Activated CD4-positive, alpha-beta memory T cell treated with anti-CD3 and anti-CD28 coated beads for 36 hours (primary cell): ENCODE measurements around the gene MAS1. TPM values are rescaled to one million over a fixed set of nuclear protein-coding genes. Genes with fewer than 3 reads are reported as not detected.
"Not testable (repeated sequence)": the region's sequence is repeated elsewhere in the genome, so short reads cannot be mapped to it uniquely, and the experiment has no call there.

Source experiments
- CTCF ChIA-PET: fragments of 350-600 bp; sonication (Branson Sonifier 250); formaldehyde crosslinking; loops from one replicate; lab custom pipeline; 2021; ENCODE audit warnings: antibody characterized with exemption, inconsistent platforms; lab: Charles Lee
- POLR2A ChIA-PET: fragments of 350-600 bp; sonication (Branson Sonifier 250); formaldehyde crosslinking; loops from one replicate; lab custom pipeline; 2021; ENCODE audit warnings: antibody characterized with exemption; lab: Charles Lee
- DNase-seq: peaks from one replicate; pipeline ENCODE4 v3.0.0-alpha.2; 2020
- H3K27ac Mint-ChIP-seq: one replicate; pipeline ENCODE4 v1.8.0; 2021; ENCODE audit warnings: mixed read lengths
- H3K27me3 Mint-ChIP-seq: one replicate; pipeline ENCODE4 v1.8.0; 2021; ENCODE audit warnings: mixed read lengths
- H3K36me3 Mint-ChIP-seq: one replicate; pipeline ENCODE4 v1.8.0; 2021; ENCODE audit warnings: mixed read lengths
- H3K4me1 Mint-ChIP-seq: one replicate; pipeline ENCODE4 v1.8.0; 2021; ENCODE audit warnings: low read depth, mixed read lengths
- H3K4me3 Mint-ChIP-seq: one replicate; pipeline ENCODE4 v1.8.0; 2021; ENCODE audit warnings: mild to moderate bottlenecking, mixed read lengths
- H3K9me3 Mint-ChIP-seq: one replicate; pipeline ENCODE4 v1.8.0; 2021; ENCODE audit warnings: mixed read lengths
- intact Hi-C: fragments of 100-400 bp; cut with micrococcal nuclease; formaldehyde crosslinking; loops from one replicate; pipeline ENCODE4 v1.15.1; 2023
- total RNA-seq, 2 experiments: library from RNA; stranded (reverse); gene quantifications; one replicate each; pipeline ENCODE4 v1.2.3, GENCODE V29; 2021

MAS1 gene
- total RNA-seq, 2 experiments from 2014 or later: not detected

GRCh38 chr6:159908535-159908934, 17.7 kb downstream of the MAS1 start:
- DNase-seq: no peak
- ChIA-PET CTCF (no interaction called here), POLR2A (interaction anchor here (0.6 kb wide), 1 partner anchor 22 kb away, joined by 3 read pairs; no protein-coding TSS in a partner anchor)
- Mint-ChIP-seq H3K4me1 (no peaks in the 10 kb centered on the region), H3K9me3 (no peaks in the 10 kb centered on the region), H3K4me3 (no peak overlapping the region), H3K36me3 (no peaks in the 10 kb centered on the region), H3K27ac (no peak overlapping the region), H3K27me3 (peaks cover 19% of the 10 kb centered on the region)
- intact Hi-C loops: no loop called here

- peaks cover 19% of the 10 kb centered on the region for H3K27me3 Mint-ChIP-seq
- no peak for DNase-seq
- intact Hi-C loops: no loop called here
- ChIA-PET POLR2A (interaction anchor here (0.6 kb wide), 1 partner anchor 21 kb away, joined by 3 read pairs; no protein-coding TSS in a partner anchor), CTCF (no interaction called here)
- no peaks in the 10 kb centered on the region for H3K9me3 Mint-ChIP-seq
- no peaks in the 10 kb centered on the region for H3K4me1 Mint-ChIP-seq
- H3K4me3 Mint-ChIP-seq: no peak overlapping the region
- no peak overlapping the region for H3K27ac Mint-ChIP-seq
- no peaks in the 10 kb centered on the region for H3K36me3 Mint-ChIP-seq
Measured at GRCh38 chr6:159908979-159909378, 18.2 kb downstream of the MAS1 start.

- no peaks in the 10 kb centered on the region for H3K4me1 Mint-ChIP-seq
- H3K9me3 Mint-ChIP-seq: no peaks in the 10 kb centered on the region
- DNase-seq: no peak
- no peak overlapping the region for H3K27ac Mint-ChIP-seq
- ChIA-PET CTCF (no interaction called here), POLR2A (no interaction called here)
- H3K36me3 Mint-ChIP-seq: no peaks in the 10 kb centered on the region
- intact Hi-C loops: no loop called here
- no peak overlapping the region for H3K4me3 Mint-ChIP-seq
- H3K27me3 Mint-ChIP-seq: peaks cover 23% of the 10 kb centered on the region
Measured at GRCh38 chr6:159910342-159910741, 19.6 kb downstream of the MAS1 start.

- H3K27me3 Mint-ChIP-seq: peaks cover 25% of the 10 kb centered on the region
- intact Hi-C loops: no loop called here
- POLR2A ChIA-PET: no interaction called here
- no peak overlapping the region for H3K27ac Mint-ChIP-seq
- no peak overlapping the region for H3K4me3 Mint-ChIP-seq
- no peak for DNase-seq
- no peaks in the 10 kb centered on the region for H3K4me1 Mint-ChIP-seq
- H3K9me3 Mint-ChIP-seq: no peaks in the 10 kb centered on the region
- H3K36me3 Mint-ChIP-seq: no peaks in the 10 kb centered on the region
- CTCF ChIA-PET: no interaction called here
Measured at GRCh38 chr6:159913375-159913774, 22.6 kb downstream of the MAS1 start.

GRCh38 chr6:159913862-159914564, 23.2 kb downstream of the MAS1 start:
- intact Hi-C loops: no loop called here
- H3K4me1 Mint-ChIP-seq: no peaks in the 10 kb centered on the region
- H3K4me3 Mint-ChIP-seq: no peak overlapping the region
- no peak for DNase-seq
- CTCF ChIA-PET: no interaction called here
- H3K27ac Mint-ChIP-seq: no peak overlapping the region
- no peaks in the 10 kb centered on the region for H3K36me3 Mint-ChIP-seq
- POLR2A ChIA-PET: no interaction called here
- H3K9me3 Mint-ChIP-seq: no peaks in the 10 kb centered on the region
- H3K27me3 Mint-ChIP-seq: peaks cover 25% of the 10 kb centered on the region

GRCh38 chr6:159914565-159914923, 23.8 kb downstream of the MAS1 start:
- H3K4me3 Mint-ChIP-seq: no peak overlapping the region
- H3K4me1 Mint-ChIP-seq: no peaks in the 10 kb centered on the region
- no peaks in the 10 kb centered on the region for H3K9me3 Mint-ChIP-seq
- CTCF ChIA-PET: no interaction called here
- no peaks in the 10 kb centered on the region for H3K36me3 Mint-ChIP-seq
- no peak for DNase-seq
- intact Hi-C loops: no loop called here
- no peak overlapping the region for H3K27ac Mint-ChIP-seq
- POLR2A ChIA-PET: no interaction called here
- peaks cover 25% of the 10 kb centered on the region for H3K27me3 Mint-ChIP-seq

GRCh38 chr6:159915397-159915796, 24.6 kb downstream of the MAS1 start:
- CTCF ChIA-PET: no interaction called here
- Mint-ChIP-seq H3K4me1 (no peaks in the 10 kb centered on the region), H3K4me3 (no peak overlapping the region), H3K36me3 (no peaks in the 10 kb centered on the region), H3K9me3 (no peaks in the 10 kb centered on the region), H3K27me3 (peaks cover 23% of the 10 kb centered on the region), H3K27ac (no peak overlapping the region)
- no peak for DNase-seq
- POLR2A ChIA-PET: no interaction called here
- intact Hi-C loops: no loop called here

GRCh38 chr6:159916237-159916636, 25.4 kb downstream of the MAS1 start:
- Mint-ChIP-seq H3K9me3 (no peaks in the 10 kb centered on the region), H3K27ac (no peak overlapping the region), H3K27me3 (peaks cover 18% of the 10 kb centered on the region), H3K4me1 (no peaks in the 10 kb centered on the region), H3K4me3 (no peak overlapping the region), H3K36me3 (no peaks in the 10 kb centered on the region)
- CTCF ChIA-PET: no interaction called here
- intact Hi-C loops: no loop called here
- DNase-seq: no peak
- POLR2A ChIA-PET: no interaction called here

GRCh38 chr6:159916752-159917151, 26.0 kb downstream of the MAS1 start:
- ChIA-PET POLR2A (no interaction called here), CTCF (no interaction called here)
- H3K4me1 Mint-ChIP-seq: no peaks in the 10 kb centered on the region
- no peak for DNase-seq
- H3K9me3 Mint-ChIP-seq: no peaks in the 10 kb centered on the region
- no peak overlapping the region for H3K4me3 Mint-ChIP-seq
- H3K36me3 Mint-ChIP-seq: no peaks in the 10 kb centered on the region
- peaks cover 18% of the 10 kb centered on the region for H3K27me3 Mint-ChIP-seq
- no peak overlapping the region for H3K27ac Mint-ChIP-seq
- intact Hi-C loops: no loop called here

- ChIA-PET CTCF (no interaction called here), POLR2A (no interaction called here)
- H3K4me3 Mint-ChIP-seq: no peak overlapping the region
- no peaks in the 10 kb centered on the region for H3K4me1 Mint-ChIP-seq
- H3K36me3 Mint-ChIP-seq: peaks cover under 1% of the 10 kb centered on the region
- intact Hi-C loops: no loop called here
- peaks cover 3% of the 10 kb centered on the region for H3K9me3 Mint-ChIP-seq
- peaks cover 12% of the 10 kb centered on the region for H3K27me3 Mint-ChIP-seq
- DNase-seq: no peak
- H3K27ac Mint-ChIP-seq: no peak overlapping the region
Measured at GRCh38 chr6:159919011-159919511, 28.3 kb downstream of the MAS1 start.

- intact Hi-C loops: no loop called here
- peaks cover 3% of the 10 kb centered on the region for H3K36me3 Mint-ChIP-seq
- H3K27me3 Mint-ChIP-seq: peaks cover 11% of the 10 kb centered on the region
- H3K9me3 Mint-ChIP-seq: peaks cover 8% of the 10 kb centered on the region
- H3K4me3 Mint-ChIP-seq: no peak overlapping the region
- no peak overlapping the region for H3K27ac Mint-ChIP-seq
- no peak for DNase-seq
- ChIA-PET POLR2A (no interaction called here), CTCF (no interaction called here)
- no peaks in the 10 kb centered on the region for H3K4me1 Mint-ChIP-seq
Measured at GRCh38 chr6:159919800-159920199, 29.0 kb downstream of the MAS1 start.

- H3K4me1 Mint-ChIP-seq, H3K9me3 Mint-ChIP-seq, intact Hi-C loops, H3K27ac Mint-ChIP-seq, H3K4me3 Mint-ChIP-seq, CTCF ChIA-PET, H3K36me3 Mint-ChIP-seq, DNase-seq, POLR2A ChIA-PET, H3K27me3 Mint-ChIP-seq: not testable (repeated sequence)
Measured at GRCh38 chr6:159924150-159924549, 33.4 kb downstream of the MAS1 start.

- H3K9me3 Mint-ChIP-seq: peaks cover 8% of the 10 kb centered on the region
- H3K4me3 Mint-ChIP-seq: no peak overlapping the region
- no peak overlapping the region for H3K27ac Mint-ChIP-seq
- H3K27me3 Mint-ChIP-seq: peaks cover 2% of the 10 kb centered on the region
- intact Hi-C loops: no loop called here
- no peak for DNase-seq
- peaks cover 27% of the 10 kb centered on the region for H3K4me1 Mint-ChIP-seq
- POLR2A ChIA-PET: no interaction called here
- H3K36me3 Mint-ChIP-seq: peaks cover 3% of the 10 kb centered on the region
- CTCF ChIA-PET: no interaction called here
Measured at GRCh38 chr6:159926542-159927203, 35.9 kb downstream of the MAS1 start.
